Right hindlimb (tissue), 1 donor: ENCODE data around the gene LRP5.

Experiments used
- DNase-seq: peaks from one replicate; pipeline ENCODE4 v3.0.0-alpha.2; 2018

LRP5 gene

GRCh38 chr11:68372114-68372513, 59.7 kb downstream of the LRP5 start:
- DNase-seq, result no peak

- DNase-seq, result no peak
Observed at GRCh38 chr11:68372625-68373024, 60.2 kb downstream of the LRP5 start.

GRCh38 chr11:68373189-68373814, 60.9 kb downstream of the LRP5 start:
- DNase-seq, result peak; percentile 92

- peak; percentile 81 for DNase-seq
Observed at GRCh38 chr11:68373815-68374501, 61.6 kb downstream of the LRP5 start.

- no peak for DNase-seq
Observed at GRCh38 chr11:68374531-68374930, 62.1 kb downstream of the LRP5 start.

GRCh38 chr11:68375337-68375736, 62.9 kb downstream of the LRP5 start:
- DNase-seq, result no peak

GRCh38 chr11:68375766-68376165, 63.4 kb downstream of the LRP5 start:
- no peak for DNase-seq

- DNase-seq, result no peak
Observed at GRCh38 chr11:68377389-68377795, 65.0 kb downstream of the LRP5 start.

GRCh38 chr11:68379206-68379605, 66.8 kb downstream of the LRP5 start:
- DNase-seq, result peak; percentile 69

GRCh38 chr11:68380786-68381622, 68.6 kb downstream of the LRP5 start:
- DNase-seq, result peak; percentile 50

GRCh38 chr11:68381716-68382115, 69.3 kb downstream of the LRP5 start:
- peak; percentile 53 for DNase-seq

- no peak for DNase-seq
Observed at GRCh38 chr11:68382358-68382998, 70.1 kb downstream of the LRP5 start.

GRCh38 chr11:68383976-68384501, 71.6 kb downstream of the LRP5 start:
- peak; percentile 74 for DNase-seq

- no peak for DNase-seq
Observed at GRCh38 chr11:68384530-68385081, 72.2 kb downstream of the LRP5 start.

- no peak for DNase-seq
Observed at GRCh38 chr11:68385128-68385527, 72.7 kb downstream of the LRP5 start.

- no peak for DNase-seq
Observed at GRCh38 chr11:68386331-68386978, 74.1 kb downstream of the LRP5 start.

GRCh38 chr11:68387840-68388239, 75.4 kb downstream of the LRP5 start:
- DNase-seq, result no peak

- no peak for DNase-seq
Observed at GRCh38 chr11:68388595-68389198, 76.3 kb downstream of the LRP5 start.

- DNase-seq, result no peak
Observed at GRCh38 chr11:68390315-68390714, 77.9 kb downstream of the LRP5 start.

GRCh38 chr11:68392822-68393221, 80.4 kb downstream of the LRP5 start:
- no peak for DNase-seq

GRCh38 chr11:68396516-68396915, 84.1 kb downstream of the LRP5 start:
- peak; percentile 87 for DNase-seq

GRCh38 chr11:68397256-68397655, 84.9 kb downstream of the LRP5 start:
- DNase-seq, result no peak
